ENCODE results near the gene INCA1.

Gene INCA1

DNA sequence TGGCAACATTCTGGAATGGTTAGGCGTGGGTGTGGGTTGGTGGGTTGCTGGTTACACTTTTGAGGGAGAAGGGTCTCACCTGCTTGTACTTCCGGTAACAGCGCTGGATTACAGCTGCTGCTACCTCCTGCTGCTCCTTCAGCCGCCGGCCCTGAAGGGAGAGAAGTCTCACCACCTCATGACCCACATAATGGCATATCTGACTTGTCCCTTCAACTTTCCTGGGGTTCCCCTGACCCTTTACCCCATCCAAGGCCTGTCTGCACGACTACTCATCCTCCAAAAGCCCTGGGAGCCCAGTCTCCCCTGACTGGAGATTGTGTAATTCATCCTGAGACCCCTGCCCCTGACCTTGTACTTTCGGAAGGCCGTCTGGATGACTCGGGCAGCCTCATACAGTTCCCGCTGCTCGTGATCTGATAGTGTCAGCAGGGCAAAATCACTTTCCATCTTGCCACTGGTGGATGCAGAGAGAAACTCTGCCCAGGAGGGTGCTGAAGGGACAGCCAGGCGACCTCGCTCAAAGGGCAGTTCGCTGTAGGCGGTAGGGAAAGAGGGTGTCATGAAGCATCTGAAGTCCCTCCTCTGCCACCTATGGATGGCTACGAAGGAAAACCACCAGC lies 27.7 kb downstream of the INCA1 start:
- no peak for DNase-seq

DNA sequence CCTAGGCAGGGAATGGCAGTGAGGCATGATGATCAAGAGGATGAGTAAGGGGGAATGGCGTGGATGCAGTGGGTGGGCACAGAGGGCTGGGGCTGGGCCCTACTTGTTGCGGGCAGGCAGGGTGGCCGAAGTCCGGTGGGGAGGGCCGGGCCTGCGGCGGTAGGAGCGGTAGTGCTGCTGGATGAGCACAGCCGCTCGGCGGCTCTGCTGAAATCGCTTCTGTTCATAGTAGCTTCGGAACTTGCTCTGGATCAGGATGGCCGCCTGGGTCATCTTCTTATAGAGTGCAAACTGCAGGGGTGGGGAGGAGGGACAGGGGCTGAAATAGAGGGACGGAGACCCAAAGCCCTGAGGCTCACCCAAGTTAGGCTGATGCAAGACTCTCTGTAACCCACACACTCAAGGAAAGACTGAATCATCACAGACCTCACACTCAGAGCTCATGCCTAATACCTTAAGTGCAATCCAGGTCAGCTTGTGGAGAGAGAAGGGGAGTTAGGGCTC lies 28.2 kb downstream of the INCA1 start:
- DNase-seq = peak; percentile 27

DNA sequence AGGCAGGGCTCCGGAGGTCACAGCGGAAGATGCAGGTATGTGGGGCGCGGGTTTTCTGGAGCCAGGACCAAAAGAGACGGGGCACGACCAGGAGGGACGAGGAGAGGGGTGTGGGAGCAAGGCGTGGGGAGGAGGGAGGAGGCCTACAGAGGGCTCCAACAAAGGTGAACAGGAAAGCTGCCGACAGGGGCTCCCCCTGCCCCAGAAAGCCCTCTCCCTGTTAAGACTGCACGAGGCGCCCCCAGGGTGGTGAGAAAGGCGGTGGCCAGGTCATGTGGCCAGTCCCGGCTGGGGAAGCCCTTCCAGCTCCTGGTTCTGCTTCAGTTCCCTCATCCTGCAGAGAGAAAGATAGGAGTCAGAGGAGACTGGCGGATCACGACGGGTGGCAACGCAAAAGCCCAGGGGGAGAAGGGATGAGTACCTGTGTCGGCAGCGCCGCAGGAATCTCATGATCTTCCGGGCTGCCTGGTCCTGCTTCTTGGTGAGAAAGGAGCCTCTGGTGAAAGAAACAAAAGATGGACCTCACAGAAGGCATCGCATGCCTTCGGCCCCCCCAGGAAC lies 28.8 kb downstream of the INCA1 start:
- no peak for DNase-seq

DNA sequence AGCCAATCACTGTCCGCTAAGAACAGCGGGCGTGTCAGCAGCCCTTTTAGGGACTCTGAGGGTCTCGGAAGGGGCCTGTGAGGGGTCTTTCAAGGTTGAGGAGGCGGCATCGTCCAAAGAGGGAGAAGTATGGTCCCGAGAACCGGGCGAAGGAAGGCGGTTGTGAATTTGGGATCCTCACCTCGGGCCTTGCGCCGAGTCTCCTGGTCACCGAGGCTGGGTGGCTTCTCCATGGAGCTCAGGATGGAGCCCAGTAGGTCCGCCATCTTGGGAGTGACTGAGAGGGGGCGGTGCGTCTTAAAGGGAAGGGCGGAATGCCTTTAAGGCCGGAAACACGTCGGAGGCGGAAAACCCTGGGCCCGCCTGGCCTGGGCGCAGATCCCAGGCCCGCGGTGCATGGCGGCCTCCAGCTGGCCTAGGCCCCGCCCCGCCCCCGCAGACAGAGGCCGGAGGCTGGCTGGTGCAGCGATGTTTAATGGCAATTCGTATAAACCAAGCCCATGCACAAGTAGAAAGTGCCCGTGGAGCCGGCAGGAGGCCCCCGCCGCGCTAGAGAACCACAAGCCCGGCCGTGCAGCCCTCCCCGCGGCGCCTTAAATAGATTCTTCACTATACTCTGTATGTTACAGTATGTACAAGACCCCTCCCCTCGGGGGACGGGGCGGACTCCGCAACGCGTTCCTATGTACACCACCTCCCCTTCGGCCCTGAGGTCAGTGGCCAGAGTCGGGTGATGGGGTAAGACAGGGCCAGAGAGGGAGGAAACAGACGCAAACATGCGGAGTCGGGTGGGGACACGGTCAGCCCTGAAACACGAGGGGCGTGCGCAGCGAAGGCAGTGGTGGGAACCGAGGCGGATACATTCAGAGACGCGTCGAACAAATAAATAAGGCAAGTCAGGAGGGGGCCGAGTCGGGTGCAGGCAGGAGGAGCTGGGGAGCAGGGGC lies 29.5 kb downstream of the INCA1 start, which contains the start of gene SPAG7:
SPAG7 (minus strand) TSS at position 279 of the 947 bp plus-strand sequence; CDS start at position 266, 13 bp downstream.
- DNase-seq = peak; percentile 98

DNA sequence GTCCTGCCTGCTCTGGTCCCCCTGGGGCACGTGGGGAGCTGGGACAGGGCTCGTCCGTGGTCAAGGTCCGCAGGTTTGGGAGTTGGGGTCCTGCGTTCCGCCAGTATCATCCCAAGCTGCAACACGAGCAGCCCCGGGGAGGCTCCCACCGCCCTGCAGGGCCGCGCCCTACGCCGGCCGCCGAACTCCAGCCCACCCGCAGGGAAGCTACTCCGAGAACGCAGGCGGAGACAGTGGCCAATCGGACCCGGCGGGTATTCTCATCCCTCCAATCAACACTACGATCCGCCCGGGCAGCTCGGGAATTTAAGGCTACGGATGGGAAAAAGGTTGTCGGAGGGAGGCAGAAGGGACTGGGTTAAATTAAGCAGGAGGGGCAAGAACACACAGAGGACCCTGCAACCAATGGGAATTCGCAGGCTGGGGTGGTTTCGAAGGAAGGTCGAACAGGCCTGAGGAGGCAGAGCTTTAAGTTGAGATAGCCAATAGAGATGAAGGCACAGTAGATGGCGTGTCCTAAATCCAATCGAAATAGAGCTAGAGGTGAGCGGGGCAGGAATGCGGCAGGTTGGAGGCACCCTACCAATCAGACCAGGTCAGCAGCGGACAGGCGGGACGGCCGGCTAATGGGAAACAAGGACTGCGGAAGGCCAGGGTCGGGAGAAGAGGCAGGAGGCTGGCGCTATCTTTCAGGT lies 30.3 kb downstream of the INCA1 start:
- DNase-seq = peak; percentile 99

DNA sequence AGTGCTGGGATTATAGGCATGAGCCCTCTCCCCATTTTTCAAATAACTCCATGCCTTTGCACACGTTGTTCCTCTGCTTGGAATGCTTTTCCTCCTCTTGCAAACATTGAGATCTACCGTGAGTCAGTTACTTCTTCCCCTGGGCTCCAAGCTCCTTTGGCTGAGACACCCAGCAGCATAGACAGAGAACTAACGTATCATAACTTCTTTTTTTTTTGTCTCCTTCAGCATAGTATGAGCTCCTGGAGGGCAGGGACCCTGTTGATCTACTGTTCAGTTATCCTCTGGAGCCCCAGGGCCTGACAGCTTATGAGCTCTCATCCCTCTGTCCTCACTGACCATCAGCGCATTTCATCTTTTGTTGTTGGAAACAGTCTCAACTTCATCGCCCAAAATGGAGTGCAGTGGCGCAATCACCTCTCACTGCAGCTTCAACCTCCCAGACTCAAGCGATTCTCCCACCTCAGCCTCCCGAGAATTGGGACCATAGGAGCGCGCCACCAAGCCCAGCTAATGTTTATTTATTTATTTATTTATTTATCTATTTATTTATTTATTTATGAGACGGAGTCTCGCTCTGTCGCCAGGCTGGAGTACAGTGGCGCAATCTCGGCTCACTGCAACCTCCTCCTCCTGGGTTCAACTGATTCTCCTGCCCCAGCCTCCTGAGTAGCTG lies 31.9 kb downstream of the INCA1 start:
- DNase-seq = no peak

DNA sequence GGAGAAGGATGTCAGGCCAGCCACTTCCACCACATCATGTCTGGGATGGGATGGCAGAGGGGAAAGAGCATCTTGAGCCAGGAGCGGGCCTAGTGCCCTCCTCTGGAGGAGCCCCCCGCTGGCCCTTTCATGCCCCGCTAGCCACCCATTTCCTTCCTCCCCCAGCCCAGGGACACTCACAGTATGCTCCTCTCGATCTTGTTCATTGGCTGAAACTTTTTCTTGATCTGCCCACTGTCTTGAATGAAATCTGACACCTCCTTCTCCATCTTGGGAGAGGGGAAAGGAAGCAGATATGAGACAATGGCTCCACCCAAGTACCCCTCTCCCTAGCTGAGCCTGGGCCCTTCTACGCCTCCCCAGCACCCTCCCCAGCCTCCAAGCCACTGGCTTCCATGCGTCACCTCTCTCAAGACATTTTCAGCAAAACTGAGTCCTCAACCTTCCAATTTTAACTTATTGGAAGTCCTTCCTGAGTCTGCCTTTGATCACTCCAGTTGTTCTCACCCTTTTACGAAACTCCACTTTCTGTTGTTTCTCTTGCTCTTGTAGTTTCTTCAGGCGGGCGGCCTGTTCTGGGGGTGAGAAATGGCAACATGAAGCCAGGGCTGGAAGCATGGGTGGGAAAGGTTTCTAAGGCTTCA lies 36.9 kb downstream of the INCA1 start:
- DNase-seq = no peak

DNA sequence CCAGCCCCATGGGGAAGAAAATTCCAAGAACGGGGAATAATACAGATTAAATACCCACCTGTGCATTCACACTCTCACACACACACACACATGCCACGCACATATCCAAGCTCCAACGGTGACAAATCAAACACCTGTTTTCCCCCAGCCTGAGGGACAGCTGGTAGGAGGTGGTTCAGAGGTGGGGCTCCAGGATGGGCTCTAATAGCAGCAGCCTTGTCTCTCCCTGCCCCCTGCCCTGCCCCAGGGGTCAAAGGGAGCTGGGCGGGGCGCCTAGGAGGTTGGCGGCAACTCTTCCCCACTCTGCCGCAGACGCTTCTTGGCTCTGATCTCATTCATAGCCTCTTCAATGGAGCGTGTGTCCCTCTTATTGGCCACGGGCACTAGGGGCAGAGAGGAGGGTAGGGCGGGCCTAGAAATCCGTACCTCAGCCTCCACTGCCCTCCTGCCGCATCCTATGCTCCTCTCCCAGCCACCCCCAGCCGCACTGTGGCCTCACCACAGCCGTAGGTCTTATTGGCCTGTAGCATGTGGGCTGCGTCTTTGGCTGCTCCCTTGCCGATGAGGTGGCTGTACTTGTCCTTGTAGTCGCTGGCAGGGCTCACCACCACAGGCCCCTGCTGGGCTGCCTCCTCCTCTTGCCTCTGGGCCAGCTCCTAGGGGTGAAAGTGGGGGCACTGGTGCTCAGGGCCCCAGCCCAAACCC lies 37.9 kb downstream of the INCA1 start:
- no peak for DNase-seq

DNA sequence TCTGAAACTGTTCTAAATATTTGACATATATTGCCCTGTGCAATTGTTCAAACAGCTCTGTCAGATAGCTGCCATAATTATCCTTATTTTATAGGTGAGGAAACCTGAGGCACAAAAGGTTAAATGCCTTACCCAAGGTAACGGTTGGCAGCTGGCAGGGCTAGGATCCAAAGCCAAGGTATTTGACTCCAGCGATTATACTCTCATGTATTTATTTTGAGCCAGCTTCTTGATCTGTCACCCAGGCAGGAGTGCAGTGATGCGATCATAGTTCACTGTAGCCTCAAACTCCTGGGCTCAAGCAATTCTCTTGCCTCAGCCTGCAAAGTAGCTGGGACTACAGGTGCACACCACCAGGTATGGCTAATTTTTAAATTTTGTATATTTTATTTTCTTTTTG lies 39.2 kb downstream of the INCA1 start:
- DNase-seq = no peak

DNA sequence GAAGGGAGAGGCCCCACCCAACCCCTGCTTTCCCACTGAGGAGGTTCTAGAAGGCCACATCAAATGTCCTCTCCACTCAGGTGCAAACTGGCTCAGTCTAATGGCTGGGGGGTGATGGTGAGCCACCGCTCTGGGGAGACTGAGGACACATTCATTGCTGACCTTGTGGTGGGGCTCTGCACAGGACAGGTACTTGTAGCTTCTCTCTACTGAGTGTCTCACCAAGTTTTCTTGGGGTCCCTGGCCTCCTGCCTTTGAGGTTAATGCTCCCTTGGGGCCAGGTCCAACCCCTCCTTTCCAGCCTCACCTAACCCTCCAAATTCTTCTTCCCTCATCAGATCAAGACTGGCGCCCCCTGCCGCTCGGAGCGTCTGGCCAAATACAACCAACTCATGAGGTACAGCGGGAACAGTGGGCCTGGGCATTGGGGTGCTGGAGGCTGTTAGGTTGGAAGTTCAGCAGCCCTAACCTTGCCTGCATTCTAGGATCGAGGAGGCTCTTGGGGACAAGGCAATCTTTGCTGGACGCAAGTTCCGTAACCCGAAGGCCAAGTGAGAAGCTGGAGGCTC lies 40.7 kb downstream of the INCA1 start:
- no peak for DNase-seq

DNA sequence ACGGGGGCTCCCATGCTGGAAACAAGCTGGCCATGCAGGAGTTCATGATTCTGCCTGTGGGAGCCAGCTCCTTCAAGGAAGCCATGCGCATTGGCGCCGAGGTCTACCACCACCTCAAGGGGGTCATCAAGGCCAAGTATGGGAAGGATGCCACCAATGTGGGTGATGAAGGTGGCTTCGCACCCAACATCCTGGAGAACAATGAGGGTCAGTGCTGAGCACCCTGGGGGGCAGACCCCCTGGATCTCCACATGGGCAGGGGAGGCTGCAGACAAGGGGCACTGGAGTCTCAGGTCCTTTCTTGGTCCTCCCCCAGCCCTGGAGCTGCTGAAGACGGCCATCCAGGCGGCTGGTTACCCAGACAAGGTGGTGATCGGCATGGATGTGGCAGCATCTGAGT lies 42.2 kb downstream of the INCA1 start:
- DNase-seq = no peak

DNA sequence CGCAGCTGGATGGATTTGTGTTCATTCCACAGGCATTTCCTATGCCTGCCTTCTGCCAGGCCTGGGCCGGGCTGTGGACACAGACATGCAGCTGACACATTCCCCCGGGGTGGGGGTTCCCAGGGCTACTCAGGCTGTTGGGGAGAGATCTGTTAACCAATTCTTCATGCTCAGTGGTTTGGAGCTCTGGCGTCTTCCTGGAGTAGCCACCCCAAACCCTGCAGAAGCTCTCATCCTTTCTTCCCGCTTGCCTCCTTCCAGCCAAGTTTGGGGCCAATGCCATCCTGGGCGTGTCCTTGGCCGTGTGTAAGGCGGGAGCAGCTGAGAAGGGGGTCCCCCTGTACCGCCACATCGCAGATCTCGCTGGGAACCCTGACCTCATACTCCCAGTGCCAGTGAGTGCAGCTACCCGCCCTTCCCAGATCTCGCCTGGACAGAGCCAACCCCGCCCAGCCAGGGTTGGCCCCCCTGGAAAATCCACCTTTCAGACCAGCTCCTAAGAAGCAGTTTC lies 43.8 kb downstream of the INCA1 start:
- DNase-seq = peak; percentile 79

DNA sequence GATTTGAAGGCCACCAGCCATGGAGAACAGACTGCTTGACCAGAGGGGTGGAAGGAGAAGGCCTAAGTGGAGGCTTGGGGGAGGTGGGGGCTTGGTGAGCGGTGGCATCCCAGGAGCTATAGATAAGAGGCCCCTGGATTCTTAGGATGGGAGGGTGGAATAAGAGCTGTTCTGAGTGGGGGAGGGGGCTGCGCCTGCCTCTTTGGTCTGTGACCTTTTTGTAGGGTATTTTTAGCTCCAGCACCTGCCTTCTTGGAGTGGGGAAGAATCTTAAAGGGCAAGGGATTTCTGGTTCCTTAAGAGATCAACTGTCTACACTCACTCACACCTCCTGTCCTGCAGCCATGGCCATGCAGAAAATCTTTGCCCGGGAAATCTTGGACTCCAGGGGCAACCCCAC lies 45.8 kb downstream of the INCA1 start:
- DNase-seq = no peak

DNA sequence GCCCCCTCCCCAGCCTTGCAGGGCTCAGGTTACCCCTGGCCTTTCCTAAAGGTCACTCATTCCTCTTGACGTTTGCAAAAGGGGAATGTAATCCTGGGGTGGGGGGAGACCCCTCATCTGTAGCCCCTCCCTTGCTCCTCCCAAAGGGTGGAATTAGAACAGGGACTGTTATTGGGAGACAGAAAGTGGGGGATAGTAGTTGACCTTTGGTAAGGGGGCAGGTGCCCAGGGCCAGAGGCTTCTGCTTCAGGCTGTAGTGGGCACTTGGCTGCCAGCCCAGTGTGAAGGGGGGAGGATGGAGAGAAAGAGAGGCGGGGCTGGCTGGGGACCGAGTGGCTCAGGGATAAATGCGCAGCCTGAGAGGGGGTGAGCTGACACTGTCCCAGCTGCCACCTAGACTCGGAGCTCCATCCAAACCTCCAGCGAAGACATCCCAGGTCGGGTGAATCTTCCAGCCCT lies 46.5 kb downstream of the INCA1 start, which contains the start of gene ENO3:
ENO3 (plus strand) TSS at position 374 of the 459 bp plus-strand sequence. CDS start 711 bp downstream, outside the sequence.
- DNase-seq = no peak

DNA sequence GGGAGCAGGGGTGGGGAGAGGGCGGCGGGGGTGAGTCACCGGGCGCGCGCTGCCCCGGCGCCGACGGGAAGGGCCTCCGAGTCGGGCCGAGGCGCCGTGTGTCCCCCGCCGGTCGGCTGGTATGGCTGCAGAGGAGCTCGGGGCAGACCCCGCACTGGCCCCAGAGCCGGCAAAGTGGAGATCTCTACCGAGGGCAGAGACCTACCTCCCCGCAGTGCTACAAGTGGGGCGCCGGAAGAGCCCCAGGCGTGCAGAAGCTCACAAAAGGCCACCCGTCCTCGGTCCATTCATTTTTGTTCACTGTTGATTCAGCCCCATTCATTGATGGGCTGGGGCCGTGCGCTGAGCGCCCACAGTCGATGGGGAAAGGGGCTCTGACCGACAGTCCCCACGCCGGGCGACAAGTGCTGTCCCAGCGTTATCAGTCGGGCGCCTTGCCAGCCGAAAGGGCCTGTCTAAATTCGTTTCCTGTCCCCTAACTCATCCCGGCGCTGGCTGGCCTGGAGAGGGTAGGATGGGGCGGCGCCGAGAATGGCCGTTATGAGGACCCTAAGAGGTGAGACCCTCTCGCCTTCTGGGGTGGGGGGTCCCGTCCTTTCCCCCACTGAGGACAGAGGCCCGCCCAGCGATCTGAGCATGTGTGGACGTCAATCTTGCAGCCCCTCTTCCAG lies 47.1 kb downstream of the INCA1 start:
- DNase-seq = peak; percentile 48

DNA sequence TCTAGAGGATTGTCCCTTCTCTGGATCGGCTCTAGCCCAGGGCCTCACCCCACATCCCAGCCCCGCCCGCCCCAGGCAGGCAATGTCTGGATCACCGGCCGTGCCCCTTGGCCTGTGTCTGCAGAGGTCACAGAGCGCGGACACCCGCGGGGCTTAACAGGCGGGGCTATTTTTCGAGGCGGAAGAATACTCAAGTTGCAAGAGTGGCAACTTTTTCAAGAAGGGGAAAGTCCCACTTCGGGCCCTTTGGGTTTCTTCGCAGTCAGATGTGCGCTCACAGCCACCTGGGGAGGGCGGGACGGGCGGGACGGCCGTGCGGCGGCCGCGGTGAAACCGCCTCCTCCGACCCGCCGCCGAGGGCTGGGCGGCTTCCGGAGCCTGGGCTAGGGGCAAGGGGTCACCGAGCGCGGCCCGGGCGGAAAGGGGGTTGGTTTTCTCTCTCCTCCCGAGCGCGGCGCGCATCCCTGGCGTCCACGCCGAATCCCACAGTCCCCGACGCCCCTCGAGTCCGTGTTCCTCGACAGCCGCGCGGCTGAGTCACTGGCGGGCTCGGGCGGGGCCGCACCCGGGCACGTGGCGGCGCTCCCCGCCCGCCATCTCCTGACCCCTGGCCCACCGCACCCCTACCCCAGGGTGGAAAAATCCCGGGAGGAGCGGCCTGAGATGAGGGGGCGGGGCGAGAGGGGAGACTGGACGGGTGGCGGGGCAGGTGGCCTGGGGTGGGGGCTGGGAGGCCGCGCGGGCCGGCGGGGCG lies 47.8 kb downstream of the INCA1 start:
- peak; percentile 79 for DNase-seq

DNA sequence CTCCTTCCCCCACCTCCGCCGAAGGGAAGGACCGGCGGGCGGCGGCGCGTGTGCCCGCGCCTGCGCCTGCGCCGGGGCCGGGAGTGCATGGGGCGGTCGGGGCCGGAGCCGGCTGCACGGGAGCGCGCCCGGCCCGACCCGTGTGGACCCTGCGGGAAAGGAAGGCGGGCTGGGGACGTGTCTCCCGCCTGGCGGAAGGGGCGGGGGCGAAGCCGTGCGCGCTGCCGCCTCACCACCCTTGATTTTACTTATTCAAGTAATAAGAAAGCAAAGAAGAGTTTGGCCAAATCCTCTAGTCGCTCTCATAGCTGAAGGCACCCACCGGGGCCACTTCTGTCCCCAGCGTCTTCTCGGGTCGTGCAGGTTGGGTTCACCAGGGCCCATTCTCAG lies 48.4 kb downstream of the INCA1 start:
- peak; percentile 92 for DNase-seq

DNA sequence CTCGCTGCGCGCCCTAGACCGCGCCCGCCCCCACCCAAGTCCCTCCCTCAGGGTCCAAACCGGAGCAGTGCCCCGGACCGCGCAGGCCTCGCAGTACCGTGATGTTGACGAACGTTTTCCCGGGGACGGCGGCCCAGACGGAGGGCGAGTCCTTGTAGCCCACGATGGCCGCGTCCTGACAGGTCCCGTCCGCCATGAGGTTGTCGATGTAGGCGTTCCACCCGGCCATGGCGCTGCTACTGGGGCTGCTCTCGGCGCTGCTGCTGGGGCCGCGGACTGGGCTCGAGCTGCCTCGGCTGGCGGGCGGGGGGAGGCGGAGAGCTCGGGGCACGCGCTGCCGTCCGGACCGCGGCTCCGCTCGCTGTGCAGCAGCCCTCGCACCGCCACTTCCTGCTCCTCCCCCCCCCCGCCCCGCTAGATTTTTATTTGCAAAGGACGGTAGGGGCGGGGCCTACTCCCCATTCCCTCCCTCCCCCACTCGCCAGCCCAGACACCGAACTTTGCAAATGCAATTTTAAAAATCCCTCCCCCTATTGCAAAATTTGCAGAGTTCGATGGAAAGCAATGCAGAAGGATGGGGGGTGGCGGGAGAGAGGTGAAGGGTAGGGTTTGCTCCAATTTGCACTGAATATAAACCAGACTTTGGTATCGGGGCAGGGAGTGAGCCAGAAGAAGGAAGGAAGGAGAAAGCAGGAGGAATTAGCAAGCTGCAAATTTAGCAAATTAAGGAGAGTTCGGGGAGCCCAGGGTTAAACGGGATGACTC lies 49.0 kb downstream of the INCA1 start, which contains the start of gene PFN1:
PFN1 (minus strand) TSS at position 365 of the 765 bp plus-strand sequence; CDS start at position 229, 136 bp downstream.
- peak; percentile 94 for DNase-seq

Measured in left hindlimb (tissue), 1 donor.